WTC11 (cell line): ENCODE measurements around the gene PIGX. TPM values are rescaled to one million over a fixed set of nuclear protein-coding genes. Genes with fewer than 3 reads are reported as not detected.

ENCODE experiments used
- ARID4B ChIP-seq: sonication (generic); formaldehyde crosslinking; IDR thresholded peaks from 2 replicates; pipeline ENCODE4 v1.8.0; 2023; ENCODE audit warnings: missing genetic modification reagents, mild to moderate bottlenecking, borderline replicate concordance
- CBFB ChIP-seq: sonication (generic); formaldehyde crosslinking; IDR thresholded peaks from 2 replicates; pipeline ENCODE4 v1.8.1; 2022; ENCODE audit warnings: mild to moderate bottlenecking, low read depth, missing genetic modification reagents
- CREM ChIP-seq: sonication (generic); formaldehyde crosslinking; IDR thresholded peaks from 2 replicates; pipeline ENCODE4 v1.8.1; 2022; ENCODE audit warnings: mild to moderate bottlenecking, missing genetic modification reagents, moderate library complexity
- ELF4 ChIP-seq: sonication (generic); formaldehyde crosslinking; IDR thresholded peaks from 2 replicates; pipeline ENCODE4 v1.8.1; 2022; ENCODE audit warnings: low read depth, mild to moderate bottlenecking, moderate library complexity, missing genetic modification reagents
- EMX1 ChIP-seq: fragments of 250-450 bp; sonication (Bioruptor Pico); IDR thresholded peaks from 2 replicates; pipeline ENCODE4 v1.8.0; 2021; ENCODE audit warnings: mild to moderate bottlenecking
- HMGA2 ChIP-seq: fragments of 250-450 bp; sonication (Bioruptor Pico); IDR thresholded peaks from 2 replicates; pipeline ENCODE4 v1.4.0; 2021; ENCODE audit warnings: mild to moderate bottlenecking, moderate library complexity
- JAZF1 ChIP-seq: fragments of 250-450 bp; sonication (Bioruptor Pico); IDR thresholded peaks from 2 replicates; pipeline ENCODE4 v1.9.0; 2021; ENCODE audit warnings: moderate library complexity, mild to moderate bottlenecking, inconsistent platforms
- JUN ChIP-seq: sonication (generic); formaldehyde crosslinking; IDR thresholded peaks from 2 replicates; pipeline ENCODE4 v1.8.0; 2023; ENCODE audit warnings: mild to moderate bottlenecking, missing genetic modification reagents
- MLX ChIP-seq: sonication (generic); formaldehyde crosslinking; IDR thresholded peaks from 2 replicates; pipeline ENCODE4 v1.8.1; 2023; ENCODE audit warnings: mild to moderate bottlenecking, missing genetic modification reagents, moderate library complexity
- NR1H2 ChIP-seq: sonication (generic); formaldehyde crosslinking; IDR thresholded peaks from 2 replicates; pipeline ENCODE4 v1.9.0; 2021; ENCODE audit warnings: mild to moderate bottlenecking, moderate library complexity, missing genetic modification reagents
- PREB ChIP-seq: sonication (generic); formaldehyde crosslinking; IDR thresholded peaks from 2 replicates; pipeline ENCODE4 v1.8.1; 2022; ENCODE audit warnings: mild to moderate bottlenecking, missing genetic modification reagents, moderate library complexity, borderline replicate concordance
- SMAD3 ChIP-seq: sonication (generic); formaldehyde crosslinking; IDR thresholded peaks from 2 replicates; pipeline ENCODE4 v1.8.0; 2022; ENCODE audit warnings: missing genetic modification reagents, mild to moderate bottlenecking, borderline replicate concordance
- SMAD4 ChIP-seq: sonication (generic); formaldehyde crosslinking; IDR thresholded peaks from 2 replicates; pipeline ENCODE4 v1.8.0; 2022; ENCODE audit warnings: mild to moderate bottlenecking, missing genetic modification reagents
- TCF7 ChIP-seq: sonication (generic); formaldehyde crosslinking; IDR thresholded peaks from 2 replicates; pipeline ENCODE4 v1.8.0; 2022; ENCODE audit warnings: mild to moderate bottlenecking, low read depth, missing genetic modification reagents, moderate library complexity
- TEAD1 ChIP-seq: sonication (generic); formaldehyde crosslinking; IDR thresholded peaks from 2 replicates; pipeline ENCODE4 v1.8.0; 2022; ENCODE audit warnings: mild to moderate bottlenecking, missing genetic modification reagents
- ZNF121 ChIP-seq: sonication (generic); formaldehyde crosslinking; IDR thresholded peaks from 2 replicates; pipeline ENCODE4 v1.8.0; 2023; ENCODE audit warnings: missing genetic modification reagents
- ZNF232 ChIP-seq: sonication (generic); formaldehyde crosslinking; IDR thresholded peaks from 2 replicates; pipeline ENCODE4 v1.8.0; 2022; ENCODE audit warnings: mild to moderate bottlenecking, missing genetic modification reagents
- ZNF281 ChIP-seq: sonication (generic); formaldehyde crosslinking; IDR thresholded peaks from 2 replicates; pipeline ENCODE4 v1.8.0; 2023; ENCODE audit warnings: mild to moderate bottlenecking, missing genetic modification reagents
- ZNF532 ChIP-seq: fragments of 250-450 bp; sonication (Bioruptor Pico); IDR thresholded peaks from 2 replicates; pipeline ENCODE4 v1.9.0; 2021; ENCODE audit warnings: mild to moderate bottlenecking, borderline replicate concordance
- ZNF671 ChIP-seq: fragments of 250-450 bp; sonication (Bioruptor Pico); IDR thresholded peaks from 2 replicates; pipeline ENCODE4 v1.8.0; 2021; ENCODE audit warnings: mild to moderate bottlenecking
- total RNA-seq: library from RNA; stranded (reverse); gene quantifications from 3 replicates; pipeline ENCODE4 v1.2.3, GENCODE V29; 2021
- TF ChIP-seq, protein P1 (sequence below): sonication (generic); formaldehyde crosslinking; IDR thresholded peaks from 2 replicates; pipeline ENCODE4 v1.8.1; 2022; ENCODE audit warnings: low read depth, mild to moderate bottlenecking, moderate library complexity, missing genetic modification reagents, borderline replicate concordance
- TF ChIP-seq, protein P2 (sequence below): sonication (generic); formaldehyde crosslinking; IDR thresholded peaks from 2 replicates; pipeline ENCODE4 v1.8.1; 2023; ENCODE audit warnings: mild to moderate bottlenecking, missing genetic modification reagents

The PIGX gene
- total RNA-seq, 1 experiment from 2014 or later = 12.8 TPM

GRCh38 chr3:196666001-196666867 is 45.9 kb upstream of the PIGX start (continued):
- 0 out of 2 replicates have a peak, but pooled peaks have one; percentile 15 for TF ChIP-seq ZNF532 (CRISPR knock-in tag)
- TF ChIP-seq JAZF1 (CRISPR knock-in tag) = no peak
- no peak for TF ChIP-seq EMX1
- TF ChIP-seq NR1H2 (CRISPR knock-in tag) = no peak
- TF ChIP-seq CBFB (CRISPR knock-in tag) = peak; percentile 85; the same call in 1 of the 2 replicates
- TF ChIP-seq SMAD4 (CRISPR knock-in tag) = no peak
- TF ChIP-seq, protein P1, sequence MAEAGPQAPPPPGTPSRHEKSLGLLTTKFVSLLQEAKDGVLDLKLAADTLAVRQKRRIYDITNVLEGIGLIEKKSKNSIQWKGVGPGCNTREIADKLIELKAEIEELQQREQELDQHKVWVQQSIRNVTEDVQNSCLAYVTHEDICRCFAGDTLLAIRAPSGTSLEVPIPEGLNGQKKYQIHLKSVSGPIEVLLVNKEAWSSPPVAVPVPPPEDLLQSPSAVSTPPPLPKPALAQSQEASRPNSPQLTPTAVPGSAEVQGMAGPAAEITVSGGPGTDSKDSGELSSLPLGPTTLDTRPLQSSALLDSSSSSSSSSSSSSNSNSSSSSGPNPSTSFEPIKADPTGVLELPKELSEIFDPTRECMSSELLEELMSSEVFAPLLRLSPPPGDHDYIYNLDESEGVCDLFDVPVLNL (CRISPR knock-in tag) = no peak
- no peak for TF ChIP-seq ARID4B
- no peak for TF ChIP-seq HMGA2 (CRISPR knock-in tag)
- no peak for TF ChIP-seq JUN (CRISPR knock-in tag)
- no peak for TF ChIP-seq ZNF281
- no peak for TF ChIP-seq ELF4 (CRISPR knock-in tag)
- TF ChIP-seq ZNF671 (CRISPR knock-in tag) = no peak
- no peak for TF ChIP-seq ZNF121 (CRISPR knock-in tag)
- TF ChIP-seq CREM = no peak
- TF ChIP-seq SMAD3 (CRISPR knock-in tag) = no peak
- no peak for TF ChIP-seq TCF7 (CRISPR knock-in tag)
- TF ChIP-seq, protein P2, sequence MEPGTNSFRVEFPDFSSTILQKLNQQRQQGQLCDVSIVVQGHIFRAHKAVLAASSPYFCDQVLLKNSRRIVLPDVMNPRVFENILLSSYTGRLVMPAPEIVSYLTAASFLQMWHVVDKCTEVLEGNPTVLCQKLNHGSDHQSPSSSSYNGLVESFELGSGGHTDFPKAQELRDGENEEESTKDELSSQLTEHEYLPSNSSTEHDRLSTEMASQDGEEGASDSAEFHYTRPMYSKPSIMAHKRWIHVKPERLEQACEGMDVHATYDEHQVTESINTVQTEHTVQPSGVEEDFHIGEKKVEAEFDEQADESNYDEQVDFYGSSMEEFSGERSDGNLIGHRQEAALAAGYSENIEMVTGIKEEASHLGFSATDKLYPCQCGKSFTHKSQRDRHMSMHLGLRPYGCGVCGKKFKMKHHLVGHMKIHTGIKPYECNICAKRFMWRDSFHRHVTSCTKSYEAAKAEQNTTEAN (CRISPR knock-in tag) = peak; percentile 95
- TF ChIP-seq ZNF232 (CRISPR knock-in tag) = no peak
- no peak for TF ChIP-seq MLX
- peak; percentile 73; the same call in 1 of the 2 replicates for TF ChIP-seq TEAD1
- no peak for TF ChIP-seq PREB (CRISPR knock-in tag)
